ENCODE results near the gene BPI.

Gene BPI

DNA sequence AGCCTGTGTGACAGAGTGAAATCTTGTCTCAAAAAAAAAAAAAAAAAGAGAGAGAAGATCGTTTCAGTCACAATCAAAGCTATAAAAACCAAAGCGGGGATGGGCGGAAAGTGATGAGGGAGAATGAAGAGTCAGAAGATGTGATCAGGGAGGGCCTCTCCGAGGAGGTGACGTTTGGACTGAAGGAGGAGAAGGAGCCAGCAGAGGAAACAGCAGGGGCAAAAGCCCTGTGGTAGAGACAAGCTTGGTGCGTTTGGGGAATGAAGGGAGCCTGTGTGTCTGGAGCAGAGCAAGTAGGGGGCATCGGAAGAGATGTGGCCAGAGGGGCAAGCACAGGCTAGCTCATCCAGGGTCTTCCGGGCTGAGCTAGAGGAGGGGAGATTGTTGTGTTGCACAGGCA is 27.9 kb downstream of the BPI start:
- Histone ChIP-seq H3K36me3 (ENCODE audit: insufficient read depth, low read length) (no peaks in the 10 kb centered on the region), H3K4me2 (ENCODE audit: low read length) (no peak overlapping the region), H3K27me3 (ENCODE audit: insufficient read depth, low read length) (no peaks in the 10 kb centered on the region; the same call in 1 of the 2 replicates), H3K9me3 (ENCODE audit: low read length) (no peaks in the 10 kb centered on the region), H3K4me1 (ENCODE audit: insufficient read depth, low read length, severe bottlenecking) (no peaks in the 10 kb centered on the region), H3K9me2 (ENCODE audit: low read depth, low read length) (no peaks in the 10 kb centered on the region), H3K27ac (ENCODE audit: low read depth, low read length, poor library complexity, severe bottlenecking) (no peak overlapping the region), H3K4me3 (ENCODE audit: low read depth, low read length, poor library complexity, severe bottlenecking) (no peak overlapping the region), H4K20me1 (ENCODE audit: insufficient read depth, low read length) (no peaks in the 10 kb centered on the region), H3K9ac (ENCODE audit: low read length) (no peak overlapping the region), H2AFZ (ENCODE audit: low read length) (no peak overlapping the region), H3F3A (ENCODE audit: insufficient read depth, low read length) (no peaks in the 10 kb centered on the region), H3K79me2 (ENCODE audit: insufficient read depth, low read length) (no peaks in the 10 kb centered on the region)
- no peak for TF ChIP-seq EZH2 (IDR thresholded peaks at IDR 0.05; ENCODE audit: borderline replicate concordance, low read length)
- TF ChIP-seq, protein P1, sequence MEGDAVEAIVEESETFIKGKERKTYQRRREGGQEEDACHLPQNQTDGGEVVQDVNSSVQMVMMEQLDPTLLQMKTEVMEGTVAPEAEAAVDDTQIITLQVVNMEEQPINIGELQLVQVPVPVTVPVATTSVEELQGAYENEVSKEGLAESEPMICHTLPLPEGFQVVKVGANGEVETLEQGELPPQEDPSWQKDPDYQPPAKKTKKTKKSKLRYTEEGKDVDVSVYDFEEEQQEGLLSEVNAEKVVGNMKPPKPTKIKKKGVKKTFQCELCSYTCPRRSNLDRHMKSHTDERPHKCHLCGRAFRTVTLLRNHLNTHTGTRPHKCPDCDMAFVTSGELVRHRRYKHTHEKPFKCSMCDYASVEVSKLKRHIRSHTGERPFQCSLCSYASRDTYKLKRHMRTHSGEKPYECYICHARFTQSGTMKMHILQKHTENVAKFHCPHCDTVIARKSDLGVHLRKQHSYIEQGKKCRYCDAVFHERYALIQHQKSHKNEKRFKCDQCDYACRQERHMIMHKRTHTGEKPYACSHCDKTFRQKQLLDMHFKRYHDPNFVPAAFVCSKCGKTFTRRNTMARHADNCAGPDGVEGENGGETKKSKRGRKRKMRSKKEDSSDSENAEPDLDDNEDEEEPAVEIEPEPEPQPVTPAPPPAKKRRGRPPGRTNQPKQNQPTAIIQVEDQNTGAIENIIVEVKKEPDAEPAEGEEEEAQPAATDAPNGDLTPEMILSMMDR (IDR thresholded peaks at IDR 0.05; ENCODE audit: low read length) = no peak

DNA sequence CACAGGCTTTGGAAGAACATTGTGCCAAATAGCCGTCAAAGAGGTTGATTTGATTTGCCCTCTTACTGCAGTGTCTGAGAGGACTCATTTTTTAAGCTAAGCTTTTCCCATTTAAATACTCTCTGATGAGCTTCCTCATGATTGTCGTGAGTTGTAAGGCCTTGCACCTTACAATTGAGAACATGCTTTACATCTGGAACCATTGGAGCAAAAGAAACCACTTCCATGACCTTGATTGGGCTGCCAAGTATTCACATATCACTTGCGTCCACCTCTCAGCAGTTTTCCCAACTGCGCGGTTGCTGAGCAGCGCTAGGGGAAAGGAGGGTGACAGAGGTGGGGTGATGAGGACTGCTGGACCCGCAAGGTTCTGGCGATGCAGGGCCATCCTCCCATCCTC is 30.1 kb downstream of the BPI start:
- no peaks in the 10 kb centered on the region; the same call in 1 of the 2 replicates for H3K27me3 ChIP-seq (ENCODE audit: insufficient read depth, low read length)
- peaks cover 9% of the 10 kb centered on the region for H3K9me3 ChIP-seq (ENCODE audit: low read length)
- no peak for TF ChIP-seq EZH2 (IDR thresholded peaks at IDR 0.05; ENCODE audit: borderline replicate concordance, low read length)
- TF ChIP-seq, protein P1 (IDR thresholded peaks at IDR 0.05; ENCODE audit: low read length) = no peak
- no peak overlapping the region for H3K4me3 ChIP-seq (ENCODE audit: low read depth, low read length, poor library complexity, severe bottlenecking)
- no peak overlapping the region for H3K4me2 ChIP-seq (ENCODE audit: low read length)
- no peak overlapping the region for H3K27ac ChIP-seq (ENCODE audit: low read depth, low read length, poor library complexity, severe bottlenecking)
- no peaks in the 10 kb centered on the region for H4K20me1 ChIP-seq (ENCODE audit: insufficient read depth, low read length)
- H3K36me3 ChIP-seq (ENCODE audit: insufficient read depth, low read length) = no peaks in the 10 kb centered on the region
- H3K79me2 ChIP-seq (ENCODE audit: insufficient read depth, low read length) = no peaks in the 10 kb centered on the region
- no peaks in the 10 kb centered on the region for H3K4me1 ChIP-seq (ENCODE audit: insufficient read depth, low read length, severe bottlenecking)
- no peak overlapping the region for H2AFZ ChIP-seq (ENCODE audit: low read length)
- no peaks in the 10 kb centered on the region for H3F3A ChIP-seq (ENCODE audit: insufficient read depth, low read length)
- no peak overlapping the region for H3K9ac ChIP-seq (ENCODE audit: low read length)
- H3K9me2 ChIP-seq (ENCODE audit: low read depth, low read length) = no peaks in the 10 kb centered on the region

DNA sequence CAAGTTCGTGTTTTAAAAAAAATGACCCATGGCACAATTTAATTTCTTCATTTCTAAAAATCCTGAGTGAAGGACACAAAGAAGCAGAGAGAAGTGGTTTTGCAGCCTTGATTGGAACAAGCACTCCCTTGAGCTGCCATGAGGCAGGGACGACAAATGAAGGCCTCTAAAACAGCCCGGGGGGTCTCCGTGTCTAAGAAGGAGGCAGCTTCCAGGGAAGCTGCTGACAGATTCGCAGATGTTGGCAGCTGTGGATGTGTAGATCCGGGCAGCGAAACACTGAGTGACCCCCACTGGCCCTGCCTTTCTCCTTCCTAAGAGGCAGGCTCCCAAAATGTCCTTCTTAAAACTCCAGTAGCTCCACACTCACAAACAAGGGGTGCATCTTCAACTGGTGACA is 32.8 kb downstream of the BPI start:
- Histone ChIP-seq H3K4me2 (ENCODE audit: low read length) (no peak overlapping the region), H3K27me3 (ENCODE audit: insufficient read depth, low read length) (no peaks in the 10 kb centered on the region; the same call in 1 of the 2 replicates), H3K36me3 (ENCODE audit: insufficient read depth, low read length) (no peaks in the 10 kb centered on the region), H3K4me3 (ENCODE audit: low read depth, low read length, poor library complexity, severe bottlenecking) (no peak overlapping the region), H3K79me2 (ENCODE audit: insufficient read depth, low read length) (no peaks in the 10 kb centered on the region), H3K9ac (ENCODE audit: low read length) (no peak overlapping the region), H2AFZ (ENCODE audit: low read length) (no peak overlapping the region), H3K27ac (ENCODE audit: low read depth, low read length, poor library complexity, severe bottlenecking) (no peak overlapping the region), H4K20me1 (ENCODE audit: insufficient read depth, low read length) (no peaks in the 10 kb centered on the region), H3K4me1 (ENCODE audit: insufficient read depth, low read length, severe bottlenecking) (no peaks in the 10 kb centered on the region), H3F3A (ENCODE audit: insufficient read depth, low read length) (no peaks in the 10 kb centered on the region), H3K9me2 (ENCODE audit: low read depth, low read length) (no peaks in the 10 kb centered on the region), H3K9me3 (ENCODE audit: low read length) (peaks cover 10% of the 10 kb centered on the region)
- TF ChIP-seq, protein P1 (IDR thresholded peaks at IDR 0.05; ENCODE audit: low read length) = no peak
- TF ChIP-seq EZH2 (IDR thresholded peaks at IDR 0.05; ENCODE audit: borderline replicate concordance, low read length) = no peak
